GM19438 (cell line): Measurements from ENCODE around the gene ARID4B.
"Not testable (repeated sequence)": the region's sequence is repeated elsewhere in the genome, so short reads cannot be mapped to it uniquely, and the experiment has no call there.

Experiments
- ATAC-seq: cut with Tn5 transposase; IDR thresholded peaks from one replicate; pipeline ENCODE4 v1.9.1; 2021; ENCODE audit warnings: low read depth; ENCODE audit not compliant: unreplicated experiment

The ARID4B gene

DNA sequence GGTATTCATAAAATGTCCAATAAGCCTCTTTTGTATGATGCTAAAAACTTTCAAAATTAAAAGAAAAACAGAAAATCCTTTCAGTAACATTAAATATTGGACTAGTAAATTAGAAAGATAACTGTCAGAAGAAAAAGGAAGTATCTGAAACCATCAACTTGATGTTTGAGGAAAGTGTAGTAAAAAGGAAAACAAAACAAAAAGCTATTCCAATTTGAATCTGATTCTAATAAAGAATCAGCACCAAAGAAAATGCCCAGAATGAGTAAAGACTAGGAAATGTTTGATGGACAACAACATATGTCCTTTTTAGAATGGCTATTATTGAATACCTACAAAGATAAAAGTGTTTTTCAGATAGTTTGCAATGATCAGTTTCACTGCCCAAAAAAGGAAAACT, 87.0 kb downstream of the ARID4B start:
- ATAC-seq: no peak

DNA sequence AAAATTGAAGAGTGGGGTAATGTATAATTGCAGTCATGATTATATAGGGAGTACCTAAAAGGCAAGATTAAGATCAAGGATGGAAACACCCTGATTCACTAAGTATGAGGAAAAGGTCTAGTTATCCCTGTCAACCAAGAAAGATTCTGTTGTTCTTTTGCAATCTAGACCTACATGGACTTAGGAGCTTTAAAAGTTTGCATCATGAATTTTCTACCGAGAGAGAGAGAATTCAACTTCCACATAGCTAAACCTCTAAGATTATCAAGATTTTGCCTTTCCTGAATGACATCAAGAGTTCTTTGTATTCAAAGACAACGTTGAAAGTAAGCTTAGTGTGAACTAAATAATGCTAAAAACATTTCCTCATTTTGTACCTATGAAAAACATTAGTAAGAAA, 88.1 kb downstream of the ARID4B start:
- ATAC-seq: no peak

DNA sequence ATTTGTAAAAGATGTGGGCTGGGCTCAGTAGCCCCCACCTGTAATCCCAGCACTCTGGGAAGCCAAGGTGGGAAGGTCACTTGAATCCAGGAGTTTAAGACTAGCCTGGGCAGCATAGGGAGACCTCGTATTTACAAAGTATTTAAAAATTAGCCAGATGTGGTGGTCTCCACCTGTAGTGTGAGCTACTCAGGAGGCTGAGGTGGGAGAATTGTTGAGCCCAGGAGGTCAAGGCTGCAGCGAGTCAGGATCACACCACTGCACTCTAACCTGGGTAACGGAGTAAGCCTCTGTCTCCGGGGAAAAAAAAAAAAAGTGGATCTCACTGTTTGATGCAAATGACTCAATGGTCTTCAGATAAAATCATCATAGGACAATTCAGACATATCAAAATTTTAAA, 89.4 kb downstream of the ARID4B start:
- no peak for ATAC-seq

DNA sequence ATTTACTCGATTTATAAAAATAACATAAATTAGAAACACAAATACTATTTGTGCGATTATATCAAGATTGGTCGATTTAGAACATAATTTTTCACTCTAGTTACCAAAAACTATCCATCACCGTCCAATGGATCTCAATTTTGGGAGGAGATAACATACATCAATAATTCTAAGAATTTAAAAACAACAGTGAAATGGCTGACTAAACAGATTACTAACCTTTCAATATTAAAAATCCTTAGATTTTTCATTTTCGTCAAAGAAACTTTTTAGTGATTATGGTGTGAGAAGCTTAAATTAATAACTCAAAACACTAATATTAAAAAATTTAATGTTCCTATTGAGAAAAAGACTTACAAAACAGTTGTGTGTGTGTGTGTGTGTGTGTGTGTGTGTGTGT, 91.9 kb downstream of the ARID4B start:
- no peak for ATAC-seq

DNA sequence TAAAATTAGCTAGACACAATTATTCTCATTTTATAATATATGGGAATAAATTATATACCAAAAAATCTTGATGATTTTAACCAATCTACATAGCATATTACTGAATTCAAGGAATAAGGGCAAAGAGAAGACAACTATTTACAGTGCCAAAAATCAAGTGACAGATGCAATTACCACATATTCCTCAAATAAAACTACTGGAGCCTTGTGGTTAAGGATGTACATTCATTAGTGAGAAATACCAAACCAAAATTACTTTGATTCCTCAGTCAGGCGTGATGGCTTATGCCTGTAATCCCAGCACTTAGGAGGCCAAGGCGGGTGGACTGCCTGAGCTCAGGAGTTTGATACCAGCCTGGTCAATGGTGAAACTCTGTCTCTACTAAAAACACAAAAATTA, 98.1 kb downstream of the ARID4B start:
- no peak for ATAC-seq

DNA sequence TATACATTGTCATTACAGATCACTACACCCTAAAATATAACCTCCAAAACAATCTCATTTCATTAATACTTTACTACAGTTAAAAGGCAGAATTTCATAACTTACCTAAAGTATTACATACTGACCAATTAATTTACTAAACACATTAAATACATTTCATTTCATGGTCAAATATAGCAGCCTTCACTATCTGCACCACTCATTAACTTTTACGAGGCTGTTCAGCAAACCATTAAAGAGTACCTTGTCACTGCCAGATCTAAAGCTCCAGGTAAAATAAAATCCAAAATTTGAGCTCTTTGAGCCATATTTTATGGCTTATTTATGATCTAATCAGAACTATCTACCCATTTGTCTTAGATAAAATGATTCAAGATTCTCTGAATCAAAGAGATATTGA, 100.6 kb downstream of the ARID4B start:
- ATAC-seq: no peak

DNA sequence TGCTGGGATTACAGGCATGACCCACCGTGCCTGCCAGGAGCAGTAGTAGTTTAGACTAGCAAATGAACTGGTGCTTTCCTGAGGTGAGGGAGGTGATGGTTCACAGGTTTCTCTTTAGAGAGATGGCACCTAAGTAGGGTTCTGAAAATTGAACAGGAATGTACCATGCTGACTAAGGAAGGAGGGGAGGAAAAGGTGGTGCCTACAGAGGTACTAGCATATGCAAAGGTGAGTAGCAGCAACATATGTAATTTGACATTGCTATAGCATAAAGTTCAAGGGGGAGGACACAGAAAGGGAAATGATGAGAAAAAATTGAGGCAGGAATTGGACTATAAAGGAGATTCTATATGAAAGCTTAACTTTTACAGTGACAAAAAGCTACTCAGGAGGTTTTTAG, 101.0 kb downstream of the ARID4B start:
- ATAC-seq: no peak

DNA sequence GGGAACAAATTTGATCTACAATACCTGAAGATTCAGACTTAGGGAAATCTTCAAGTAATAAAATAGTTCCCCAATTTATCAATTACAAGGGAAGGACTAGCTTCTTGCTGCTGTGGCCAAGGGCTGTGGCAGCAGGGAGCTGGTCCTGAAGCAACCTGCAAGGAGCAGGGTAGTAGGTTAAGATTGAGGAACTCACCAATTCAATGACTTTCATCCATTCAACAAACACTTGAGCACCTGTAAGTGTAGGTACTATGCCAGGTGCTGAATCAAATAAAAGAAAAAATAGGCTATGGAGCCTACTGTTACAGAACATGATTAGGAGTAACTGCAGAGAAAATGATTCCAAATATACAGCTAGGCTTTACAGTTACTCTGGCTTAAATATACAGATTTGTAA, 102.7 kb downstream of the ARID4B start:
- ATAC-seq: no peak

DNA sequence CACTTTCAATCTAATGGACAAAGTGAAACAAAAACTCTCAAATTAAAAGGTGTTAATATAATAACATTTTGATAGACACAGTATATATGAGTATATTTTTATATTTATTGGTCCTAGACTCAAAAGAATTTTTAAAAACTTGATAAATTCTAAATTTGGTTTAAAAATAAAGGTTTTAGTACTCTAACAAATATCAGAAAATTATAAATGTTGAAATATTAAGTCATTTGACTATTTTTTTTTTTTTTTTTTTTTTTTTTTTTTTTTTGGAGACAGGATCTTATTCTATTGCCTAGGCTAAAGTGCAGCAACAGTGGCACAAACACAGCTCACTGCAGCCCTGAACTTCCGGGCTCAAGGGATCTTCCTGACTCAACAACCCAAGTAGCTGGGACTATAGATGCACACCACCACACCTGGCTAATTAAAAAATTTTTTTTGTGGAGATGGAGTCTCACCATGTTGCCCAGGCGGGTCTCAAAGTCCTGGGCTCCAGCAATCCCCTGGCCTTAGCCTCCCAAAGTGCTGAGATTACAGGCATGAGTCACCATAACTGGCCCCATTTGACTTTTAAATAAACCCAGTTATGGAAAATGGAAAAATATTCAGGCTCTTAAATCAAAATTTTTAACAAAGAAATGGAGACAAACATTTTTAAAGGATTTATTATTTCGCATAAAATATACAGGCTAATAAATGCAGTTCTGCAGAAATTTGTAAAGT, 106.2 kb downstream of the ARID4B start:
- ATAC-seq: no peak

DNA sequence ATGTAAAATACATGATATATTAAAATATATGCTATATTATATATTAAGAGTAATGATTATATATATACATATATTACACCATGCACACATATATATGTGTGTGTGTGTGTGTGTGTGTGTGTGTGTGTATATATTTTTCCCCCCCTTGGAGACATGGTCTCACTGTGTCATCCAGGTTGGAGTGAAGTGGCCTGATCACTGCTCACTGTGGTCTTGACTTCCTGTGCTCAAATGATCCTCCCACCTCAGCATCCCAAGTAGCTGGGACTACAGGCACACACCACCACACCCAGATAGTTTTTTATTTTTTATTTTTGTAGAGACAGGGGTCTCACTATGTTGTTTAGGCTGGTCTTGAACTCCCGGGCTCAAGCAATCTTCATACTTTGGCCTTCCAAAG, 112.5 kb downstream of the ARID4B start:
- no peak for ATAC-seq

DNA sequence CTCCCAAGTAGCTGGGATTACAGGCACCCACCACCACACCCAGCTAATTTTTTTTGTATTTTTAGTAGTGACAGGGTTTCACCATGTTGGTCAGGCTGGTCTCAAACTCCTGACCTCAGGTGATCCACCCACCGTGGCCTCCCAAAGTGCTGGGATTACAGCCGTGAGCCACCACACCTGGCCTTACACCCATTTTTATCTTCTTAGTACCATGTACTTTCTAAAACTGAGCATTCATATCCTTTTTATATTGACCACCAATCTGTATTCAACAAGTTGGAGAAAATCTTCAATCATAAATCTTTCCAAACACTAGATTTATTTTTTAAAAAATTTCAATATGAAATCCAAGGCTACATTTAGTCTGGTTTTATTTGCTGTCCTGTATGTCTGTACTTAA, 113.0 kb downstream of the ARID4B start:
- ATAC-seq: not testable (repeated sequence)

DNA sequence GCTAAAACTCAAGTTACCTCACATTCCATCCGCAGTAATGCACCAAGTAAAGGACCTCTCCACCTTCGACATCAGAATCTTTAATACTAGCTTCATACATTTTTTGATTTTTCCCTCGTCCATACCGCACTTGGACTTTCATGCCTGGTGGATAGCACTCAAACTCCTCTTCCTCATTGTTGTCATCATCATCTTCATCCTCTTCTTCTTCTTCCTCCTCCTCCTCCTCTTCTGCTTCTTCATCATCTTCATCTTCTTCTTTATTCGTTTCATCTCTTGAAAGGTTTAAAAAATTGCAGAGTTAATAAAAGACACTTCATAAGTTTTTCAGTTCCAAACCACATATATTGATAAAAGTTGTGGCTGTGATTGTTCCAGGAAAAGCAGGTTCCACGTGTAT, 114.2 kb downstream of the ARID4B start:
- ATAC-seq: no peak

DNA sequence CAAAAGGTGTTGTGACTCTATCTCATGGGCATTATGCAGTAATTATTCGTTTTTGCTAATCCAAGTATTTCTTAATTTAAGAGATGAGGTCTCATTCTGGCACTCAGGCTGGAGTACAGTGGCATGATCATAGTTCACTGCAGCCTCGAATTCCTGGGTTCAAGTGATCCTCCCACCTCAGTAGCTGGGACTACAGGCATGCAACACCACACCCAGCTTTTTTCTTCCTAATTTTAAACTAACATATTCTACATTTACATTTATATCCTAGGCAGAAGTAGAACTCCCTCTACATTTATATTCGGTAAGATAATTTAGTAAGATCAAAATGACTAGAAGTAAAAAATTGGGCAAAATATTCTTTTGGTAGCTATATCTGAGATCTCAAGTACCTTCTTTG, 116.5 kb downstream of the ARID4B start:
- no peak for ATAC-seq

DNA sequence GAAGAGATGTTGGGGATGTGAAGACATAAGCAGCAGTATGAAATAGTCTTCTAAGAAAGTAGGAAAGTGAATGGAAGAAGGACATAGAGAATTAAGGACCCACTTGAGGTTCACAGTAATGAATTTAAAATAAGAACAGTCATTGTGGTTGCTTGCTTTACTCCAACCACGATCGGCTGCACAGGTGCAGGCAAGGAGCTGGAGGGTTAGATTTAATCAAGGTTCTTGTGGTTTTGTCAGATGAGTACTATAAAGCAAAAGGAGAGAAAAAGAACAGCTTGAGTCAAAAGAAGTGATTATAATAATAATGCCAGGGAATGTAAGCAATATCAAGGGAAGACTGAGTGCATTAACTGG, 120.8 kb downstream of the ARID4B start:
- no peak for ATAC-seq

DNA sequence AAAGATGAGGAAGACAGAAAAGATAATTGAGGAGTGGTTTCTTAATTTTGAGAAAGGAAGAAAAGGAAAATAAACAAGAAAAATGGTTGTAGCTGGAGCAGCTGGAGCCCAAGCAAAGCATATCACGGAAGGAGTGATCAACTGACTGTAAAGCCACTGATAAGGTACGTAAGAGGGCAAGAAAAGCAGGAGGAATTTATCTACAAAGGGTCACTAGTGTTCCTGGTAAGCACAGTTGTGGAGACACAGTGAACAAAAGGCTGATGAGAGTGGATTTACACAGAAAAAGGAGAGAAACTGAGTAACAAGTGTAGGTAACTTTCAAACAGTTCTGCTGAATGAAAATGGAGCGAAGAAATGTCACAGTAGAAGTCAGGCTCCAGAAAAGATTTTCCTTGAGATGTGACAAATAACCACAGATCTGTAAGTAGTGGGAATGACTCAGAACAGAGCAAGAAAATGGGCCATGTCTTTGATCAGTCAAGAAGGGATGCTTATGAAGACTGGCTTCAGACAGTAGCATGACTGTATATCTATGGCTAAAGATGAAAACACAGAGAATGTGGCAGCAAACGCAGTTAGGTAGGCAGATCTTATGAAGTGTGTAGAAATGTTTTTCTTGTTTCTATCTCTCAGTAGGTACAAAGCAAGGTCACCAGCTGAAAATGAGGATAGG, 121.3 kb downstream of the ARID4B start:
- ATAC-seq: no peak

DNA sequence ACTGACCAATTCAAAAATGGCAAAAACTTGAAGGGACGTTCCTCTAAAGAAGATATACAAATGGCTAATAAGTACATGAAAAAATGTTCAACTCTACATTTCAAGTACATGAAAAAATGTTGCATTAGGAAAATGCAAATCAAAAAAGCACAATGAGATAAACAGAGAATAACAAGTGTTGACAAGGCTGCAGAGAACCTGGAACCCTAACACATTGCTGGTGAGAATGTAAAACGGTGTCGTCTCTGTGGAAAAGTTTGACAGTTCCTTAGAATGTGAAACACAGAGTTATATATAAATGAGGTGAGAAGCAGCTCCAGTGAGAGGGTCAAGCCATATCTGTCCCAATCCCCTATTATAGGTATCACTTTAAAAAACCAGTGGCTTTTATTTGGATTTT, 122.3 kb downstream of the ARID4B start:
- no peak for ATAC-seq

DNA sequence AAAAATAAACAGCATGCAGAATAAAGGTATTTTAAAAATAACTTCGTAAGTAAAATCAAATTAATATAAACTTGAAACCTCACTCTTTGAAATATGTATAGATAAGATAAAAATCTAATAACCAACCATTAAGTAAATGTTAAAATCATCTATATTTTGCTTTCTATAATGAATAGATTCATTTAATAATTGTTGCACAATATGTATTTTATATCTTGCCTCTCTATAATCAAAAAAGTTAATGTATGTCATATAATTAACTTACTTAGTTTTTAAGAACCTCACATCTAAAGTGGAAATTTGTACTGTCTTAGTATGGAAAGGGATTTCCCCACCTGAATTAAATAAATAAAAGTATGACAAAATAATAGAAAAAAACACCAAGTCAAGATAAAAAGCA, 124.6 kb downstream of the ARID4B start:
- no peak for ATAC-seq

DNA sequence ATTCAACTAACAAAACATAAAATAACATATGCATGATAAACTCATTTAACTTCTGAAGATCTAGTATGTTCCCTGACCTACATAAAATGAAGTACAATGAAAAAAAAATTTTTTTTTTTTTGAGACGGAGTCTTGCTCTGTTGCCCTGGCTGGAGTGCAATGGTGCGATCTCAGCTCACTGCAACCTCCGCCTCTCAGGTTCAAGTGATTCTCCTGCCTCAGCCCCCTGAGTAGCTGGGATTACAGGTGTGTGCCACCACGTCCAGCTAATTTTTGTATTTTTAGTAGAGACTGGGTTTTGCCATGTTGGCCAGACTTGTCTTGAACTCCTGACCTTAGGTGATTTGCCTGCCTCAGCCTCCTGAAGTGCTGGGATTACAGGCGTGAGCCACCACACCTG, 125.5 kb downstream of the ARID4B start:
- not testable (repeated sequence) for ATAC-seq

DNA sequence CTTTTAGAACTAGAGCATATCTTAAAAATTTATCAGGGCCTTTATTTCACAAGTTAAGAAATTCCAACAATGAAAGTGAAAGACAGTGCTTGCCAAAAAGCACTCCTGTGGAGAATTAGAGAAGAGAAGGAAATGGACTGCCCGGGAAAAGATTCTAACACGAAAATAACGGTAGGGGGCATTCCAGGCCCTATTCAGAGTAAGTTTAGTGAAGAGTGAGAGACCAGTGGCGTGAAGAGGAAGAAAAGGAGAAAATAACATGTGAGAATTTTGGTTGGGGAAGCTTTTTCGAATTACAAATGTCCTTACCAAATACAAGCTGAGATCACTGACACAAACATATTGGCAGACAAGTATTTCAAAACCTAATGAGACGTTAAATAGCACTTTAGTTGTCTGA, 128.5 kb downstream of the ARID4B start:
- no peak for ATAC-seq

DNA sequence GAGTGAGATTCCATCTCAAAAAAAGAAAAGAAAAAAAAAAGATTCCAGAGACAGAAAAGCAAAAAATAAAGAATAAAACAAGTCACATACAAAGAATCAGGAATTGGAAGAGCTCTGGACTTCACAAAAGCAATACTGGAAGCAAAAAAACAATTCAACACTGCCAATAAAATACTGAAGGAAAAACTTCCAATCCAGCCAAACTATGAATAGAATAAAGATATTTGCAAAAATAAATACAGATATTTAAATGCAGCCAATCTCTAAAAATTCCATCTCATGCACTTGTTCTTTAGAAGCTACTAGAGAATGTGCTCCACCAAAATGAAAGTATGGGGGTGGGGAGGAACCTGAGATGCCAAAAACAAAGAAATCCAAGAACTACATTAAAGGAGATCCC, 137.5 kb downstream of the ARID4B start:
- no peak for ATAC-seq

DNA sequence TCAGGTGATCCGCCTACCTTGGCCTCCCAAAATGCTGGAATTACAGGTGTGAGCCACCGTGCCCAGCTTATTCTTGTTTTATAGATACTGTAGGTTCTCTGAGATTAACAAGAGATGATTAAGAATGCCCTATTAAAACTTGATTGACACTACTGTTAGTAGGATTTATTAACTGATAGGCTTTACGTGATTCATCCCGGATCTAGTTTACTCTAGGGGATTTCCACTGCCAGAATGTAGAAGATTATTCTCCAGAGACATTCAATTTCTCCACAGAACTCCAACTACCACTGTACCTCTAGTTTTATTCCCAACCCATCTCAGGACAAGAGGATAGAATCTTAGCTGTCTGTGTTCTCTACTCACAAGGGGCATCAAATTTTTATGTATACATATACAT, 140.7 kb downstream of the ARID4B start:
- no peak for ATAC-seq

DNA sequence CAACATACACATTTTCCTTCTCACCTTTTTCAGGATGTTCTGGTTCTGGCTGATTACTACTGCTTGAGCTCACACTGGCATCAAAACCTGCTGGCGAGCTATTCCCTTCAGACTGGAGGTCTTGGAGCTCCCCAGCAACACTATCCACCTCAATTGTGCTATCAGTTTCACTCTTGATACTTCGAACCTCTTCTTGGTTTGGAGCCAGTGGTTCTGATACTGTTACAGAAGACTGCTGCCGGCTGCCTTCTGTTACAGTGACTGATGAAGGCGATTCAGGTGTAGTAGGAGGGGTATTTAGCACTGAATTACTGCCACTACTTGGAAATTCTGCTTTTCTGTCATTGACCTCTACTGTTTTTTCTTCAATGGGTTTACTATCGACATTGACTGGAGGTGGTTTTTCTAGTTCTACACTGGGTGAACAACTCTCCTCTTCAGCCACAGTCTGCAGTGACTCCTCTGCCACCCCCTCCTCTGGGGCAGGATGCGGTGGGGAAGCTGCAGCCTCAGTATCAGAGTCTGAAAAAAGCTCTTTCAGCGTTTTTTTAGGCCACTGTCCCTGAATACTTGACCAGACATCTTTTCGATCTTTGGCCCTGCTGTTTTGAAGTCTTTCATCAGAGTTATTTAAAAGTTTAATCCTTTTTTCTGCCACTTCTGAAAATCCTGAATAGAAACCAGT, 146.3 kb downstream of the ARID4B start:
- no peak for ATAC-seq
